Liver (tissue), 9 donors: Measurements from ENCODE around the gene TMTC1. TPM values are rescaled to one million over a fixed set of nuclear protein-coding genes. Genes with fewer than 3 reads are reported as not detected.
A peak's percentile ranks its signal among the peaks of the same experiment; 100 is the strongest.

Experiments used
- DNase-seq: peaks from one replicate; pipeline ENCODE4 v3.0.0-alpha.2; 2017; ENCODE audit warnings: low spot score
- H3K27ac ChIP-seq, 2 donors: one replicate each; pipeline ENCODE4 v1.7.0; 2013; ENCODE audit warnings: inconsistent platforms in 2 of 2, low read length in 2 of 2, control low read depth in 1 of 2, low read depth in 1 of 2, mild to moderate bottlenecking in 1 of 2
- H3K27me3 ChIP-seq, 4 donors: one replicate each; pipeline versions ENCODE4 v1.6.1 to v1.7.0; 2013; ENCODE audit warnings: low read length in 3 of 4, inconsistent platforms in 1 of 4, mild to moderate bottlenecking in 1 of 4, moderate library complexity in 1 of 4; ENCODE audit not compliant: control insufficient read depth in 4 of 4, insufficient read depth in 4 of 4
- H3K36me3 ChIP-seq, 4 donors: one replicate each; pipeline versions ENCODE4 v1.6.1 to v1.7.0; 2013; ENCODE audit warnings: low read length in 3 of 4, mild to moderate bottlenecking in 3 of 4, low read depth in 1 of 4, moderate library complexity in 1 of 4; ENCODE audit not compliant: control insufficient read depth in 4 of 4, insufficient read depth in 3 of 4
- H3K4me1 ChIP-seq, 4 donors: one replicate each; pipeline versions ENCODE4 v1.6.1 to v1.7.0; 2013; ENCODE audit warnings: low read length in 3 of 4, mild to moderate bottlenecking in 3 of 4, moderate library complexity in 1 of 4; ENCODE audit not compliant: control insufficient read depth in 4 of 4, insufficient read depth in 4 of 4
- H3K4me3 ChIP-seq, 3 donors: one replicate each; pipeline versions ENCODE4 v1.6.1 to v1.7.0; 2013; ENCODE audit warnings: low read length in 3 of 3, control low read depth in 1 of 3, low read depth in 1 of 3, mild to moderate bottlenecking in 1 of 3
- H3K9ac ChIP-seq, 2 donors: one replicate each; pipeline ENCODE4 v1.7.0; 2013; ENCODE audit warnings: low read length in 2 of 2, mild to moderate bottlenecking in 2 of 2, moderate library complexity in 2 of 2, control low read depth in 1 of 2, low read depth in 1 of 2
- H3K9me3 ChIP-seq, 4 donors: one replicate each; pipeline versions ENCODE4 v1.6.1 to v1.7.0; 2013; ENCODE audit warnings: low read length in 3 of 4; ENCODE audit not compliant: control insufficient read depth in 4 of 4
- EGR1 ChIP-seq, 2 donors: IDR thresholded peaks; 2 replicates each; pipeline ENCODE4 v1.6.1; 2016 to 2018; ENCODE audit warnings: antibody characterized with exemption in 2 of 2, low read depth in 2 of 2
- FOXA1 ChIP-seq: IDR thresholded peaks from 2 replicates; pipeline ENCODE4 v1.6.1; 2016; ENCODE audit warnings: antibody characterized with exemption
- FOXA2 ChIP-seq: IDR thresholded peaks from 2 replicates; pipeline ENCODE4 v1.6.1; 2016; ENCODE audit warnings: antibody characterized with exemption
- GABPA ChIP-seq, 2 donors: IDR thresholded peaks in 1 of 2; conservative IDR thresholded peaks in 1 of 2; 2 replicates each; pipeline ENCODE4 v1.6.1; 2016; ENCODE audit warnings: antibody characterized with exemption in 2 of 2, mild to moderate bottlenecking in 1 of 2, moderate library complexity in 1 of 2
- HNF4A ChIP-seq, 2 donors: conservative IDR thresholded peaks; 2 replicates each; pipeline ENCODE4 v1.6.1; 2016; ENCODE audit warnings: antibody characterized with exemption in 2 of 2, mild to moderate bottlenecking in 2 of 2
- HNF4G ChIP-seq: IDR thresholded peaks from 2 replicates; pipeline ENCODE4 v1.6.1; 2016; ENCODE audit warnings: antibody characterized with exemption
- JUND ChIP-seq, 2 donors: IDR thresholded peaks; 2 replicates each; pipeline ENCODE4 v1.6.1; 2016; ENCODE audit warnings: antibody characterized with exemption in 2 of 2
- NR2F2 ChIP-seq: IDR thresholded peaks from 2 replicates; pipeline ENCODE4 v1.6.1; 2016; ENCODE audit warnings: antibody characterized with exemption
- RAD21 ChIP-seq, 2 donors: IDR thresholded peaks; 2 replicates each; pipeline ENCODE4 v1.6.1; 2016; ENCODE audit warnings: antibody characterized with exemption in 2 of 2, mild to moderate bottlenecking in 2 of 2
- RXRA ChIP-seq, 2 donors: IDR thresholded peaks; 2 replicates each; pipeline ENCODE4 v1.6.1; 2017 to 2018; ENCODE audit warnings: antibody characterized with exemption in 2 of 2, mild to moderate bottlenecking in 1 of 2
- SP1 ChIP-seq: IDR thresholded peaks from 2 replicates; pipeline ENCODE4 v1.6.1; 2018; ENCODE audit warnings: antibody characterized with exemption, mild to moderate bottlenecking
- TAF1 ChIP-seq: conservative IDR thresholded peaks from 2 replicates; pipeline ENCODE4 v1.6.1; 2016; ENCODE audit warnings: antibody characterized with exemption, mild to moderate bottlenecking
- YY1 ChIP-seq: IDR thresholded peaks from 2 replicates; pipeline ENCODE4 v1.6.1; 2016; ENCODE audit warnings: antibody characterized with exemption, mild to moderate bottlenecking
- WGBS: extraction: QIAGEN DNeasy Blood & Tissue Kit; methylation state at CpG from one replicate; pipeline ENCODE4 v1.1.7; 2013; 5-methylcytosine and 5-hydroxymethylcytosine counted together
- polyA plus RNA-seq, 2 donors: library from polyadenylated mRNA; stranded (reverse) in 1 of 2; unstranded in 1 of 2; fragments of 200-250 nt in 1 of 2; fragments of >200 nt in 1 of 2; fragmentation: Nextera tagmentation in 1 of 2; extraction: Ambion mirVana in 1 of 2; gene quantifications; one replicate each; pipeline versions ENCODE4 v1.2.1 to v1.2.3, GENCODE V29; 2013 to 2015
- total RNA-seq, 2 donors: library from RNA; depleted of rRNA; stranded (reverse); fragments of >200 nt; gene quantifications; one replicate each; pipeline ENCODE4 v1.2.3, GENCODE V29; 2014
- TF ChIP-seq, protein P1 (sequence below): IDR thresholded peaks from 2 replicates; pipeline ENCODE4 v1.6.1; 2016; ENCODE audit warnings: antibody characterized with exemption
- TF ChIP-seq, protein P2 (sequence below): IDR thresholded peaks from 2 replicates; pipeline ENCODE4 v1.6.1; 2016; ENCODE audit warnings: antibody characterized with exemption
- TF ChIP-seq, protein P3 (sequence below): IDR thresholded peaks from 2 replicates; pipeline ENCODE4 v1.6.1; 2016; ENCODE audit warnings: antibody characterized with exemption, mild to moderate bottlenecking
- TF ChIP-seq, protein P4 (sequence below): fragments of 150-350 bp; IDR thresholded peaks from 2 replicates; pipeline ENCODE4 v1.5.1; 2017; ENCODE audit warnings: improper control_type of control experiment, low read depth, low read length; ENCODE audit not compliant: missing input control
- TF ChIP-seq, protein P5 (sequence below): IDR thresholded peaks from 2 replicates; pipeline ENCODE4 v1.6.1; 2016; ENCODE audit warnings: antibody characterized with exemption
- donor health status: healthy.
- donor health status: healthy.
- donor health status: healthy.
- donor health status: healthy.
- donor health status: healthy.

TMTC1 gene
- total and polyA plus RNA-seq, 4 donors, result 0.76 to 3.3 (median 2.1) TPM

DNA sequence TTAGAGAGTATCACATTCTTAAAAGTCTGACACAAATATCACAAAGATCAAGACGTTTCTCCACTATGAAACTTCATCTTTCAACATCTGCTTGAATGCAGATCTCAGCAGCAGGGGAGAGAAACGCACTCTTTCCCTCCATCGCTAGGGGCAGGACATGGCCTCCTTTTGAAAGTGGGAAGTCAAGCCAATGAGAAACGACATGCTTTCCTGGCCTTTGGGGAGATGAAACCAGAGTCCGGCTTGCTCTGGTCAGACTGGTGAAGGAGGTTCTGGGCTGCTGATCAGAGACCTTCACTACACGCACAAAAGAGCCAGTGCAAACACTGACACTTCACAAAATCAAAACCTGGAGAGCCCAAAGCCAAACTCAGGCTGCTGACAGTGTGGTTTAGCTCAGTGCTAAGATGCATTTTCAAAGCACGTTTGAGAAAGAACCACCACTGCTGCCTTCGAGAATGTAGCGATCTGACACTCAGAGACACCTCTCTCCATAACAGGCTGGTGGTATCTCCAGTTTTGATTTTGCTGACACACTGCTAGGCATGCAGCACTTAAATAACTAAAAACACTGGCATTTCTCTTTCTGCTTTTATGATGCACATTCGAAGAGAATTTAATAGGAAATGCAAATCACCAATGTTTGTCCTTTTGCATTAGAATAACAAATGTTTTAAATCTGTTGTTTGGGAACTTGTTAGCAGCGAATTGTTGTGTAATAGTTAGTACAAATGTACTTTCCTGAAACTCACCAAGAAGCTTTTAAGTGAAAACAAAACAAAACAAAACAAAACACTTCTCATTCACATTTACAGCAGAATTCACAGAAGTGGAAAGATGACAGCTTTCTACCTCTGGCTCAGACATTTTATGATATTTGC, 192.4 kb downstream of the TMTC1 start:
- no peak for DNase-seq

More for the DNA sequence above, 192.4 kb downstream of the TMTC1 start:
- no peaks in the 10 kb centered on the region for H3K36me3 ChIP-seq
- WGBS, result 28% methylated on average over 11 of the region's 11 CpGs
- H3K27ac ChIP-seq, result peak overlapping the region; percentile 57 to 64
- no peaks in the 10 kb centered on the region for H3K27me3 ChIP-seq
- no peaks in the 10 kb centered on the region for H3K9me3 ChIP-seq
- no peak overlapping the region for H3K9ac ChIP-seq
- no peak for TF ChIP-seq EGR1 (IDR thresholded peaks at IDR 0.05; ENCODE audit: low read depth in 2 of 2)
- no peak for TF ChIP-seq HNF4G
- peak; percentile 71 to 74 for TF ChIP-seq RAD21 (IDR thresholded peaks at IDR 0.05)
- TF ChIP-seq HNF4A (conservative IDR thresholded peaks at IDR 0.05), result peak; percentile 17 to 51
- peak; percentile 74 for TF ChIP-seq YY1
- TF ChIP-seq, protein P1, sequence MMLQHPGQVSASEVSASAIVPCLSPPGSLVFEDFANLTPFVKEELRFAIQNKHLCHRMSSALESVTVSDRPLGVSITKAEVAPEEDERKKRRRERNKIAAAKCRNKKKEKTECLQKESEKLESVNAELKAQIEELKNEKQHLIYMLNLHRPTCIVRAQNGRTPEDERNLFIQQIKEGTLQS, result no peak
- TF ChIP-seq, protein P2, sequence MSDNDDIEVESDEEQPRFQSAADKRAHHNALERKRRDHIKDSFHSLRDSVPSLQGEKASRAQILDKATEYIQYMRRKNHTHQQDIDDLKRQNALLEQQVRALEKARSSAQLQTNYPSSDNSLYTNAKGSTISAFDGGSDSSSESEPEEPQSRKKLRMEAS, result no peak
- peak in 1 of 2 donors; percentile 33 for TF ChIP-seq RXRA (IDR thresholded peaks at IDR 0.05)
- no peak for TF ChIP-seq TAF1
- no peak for TF ChIP-seq JUND (IDR thresholded peaks at IDR 0.05)
- TF ChIP-seq NR2F2, result no peak
- TF ChIP-seq FOXA1, result no peak
- TF ChIP-seq GABPA (IDR thresholded peaks at IDR 0.05 in 1 of 2, conservative IDR thresholded peaks at IDR 0.05 in 1 of 2), result no peak
- TF ChIP-seq, protein P3, sequence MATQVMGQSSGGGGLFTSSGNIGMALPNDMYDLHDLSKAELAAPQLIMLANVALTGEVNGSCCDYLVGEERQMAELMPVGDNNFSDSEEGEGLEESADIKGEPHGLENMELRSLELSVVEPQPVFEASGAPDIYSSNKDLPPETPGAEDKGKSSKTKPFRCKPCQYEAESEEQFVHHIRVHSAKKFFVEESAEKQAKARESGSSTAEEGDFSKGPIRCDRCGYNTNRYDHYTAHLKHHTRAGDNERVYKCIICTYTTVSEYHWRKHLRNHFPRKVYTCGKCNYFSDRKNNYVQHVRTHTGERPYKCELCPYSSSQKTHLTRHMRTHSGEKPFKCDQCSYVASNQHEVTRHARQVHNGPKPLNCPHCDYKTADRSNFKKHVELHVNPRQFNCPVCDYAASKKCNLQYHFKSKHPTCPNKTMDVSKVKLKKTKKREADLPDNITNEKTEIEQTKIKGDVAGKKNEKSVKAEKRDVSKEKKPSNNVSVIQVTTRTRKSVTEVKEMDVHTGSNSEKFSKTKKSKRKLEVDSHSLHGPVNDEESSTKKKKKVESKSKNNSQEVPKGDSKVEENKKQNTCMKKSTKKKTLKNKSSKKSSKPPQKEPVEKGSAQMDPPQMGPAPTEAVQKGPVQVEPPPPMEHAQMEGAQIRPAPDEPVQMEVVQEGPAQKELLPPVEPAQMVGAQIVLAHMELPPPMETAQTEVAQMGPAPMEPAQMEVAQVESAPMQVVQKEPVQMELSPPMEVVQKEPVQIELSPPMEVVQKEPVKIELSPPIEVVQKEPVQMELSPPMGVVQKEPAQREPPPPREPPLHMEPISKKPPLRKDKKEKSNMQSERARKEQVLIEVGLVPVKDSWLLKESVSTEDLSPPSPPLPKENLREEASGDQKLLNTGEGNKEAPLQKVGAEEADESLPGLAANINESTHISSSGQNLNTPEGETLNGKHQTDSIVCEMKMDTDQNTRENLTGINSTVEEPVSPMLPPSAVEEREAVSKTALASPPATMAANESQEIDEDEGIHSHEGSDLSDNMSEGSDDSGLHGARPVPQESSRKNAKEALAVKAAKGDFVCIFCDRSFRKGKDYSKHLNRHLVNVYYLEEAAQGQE, result peak; percentile 24
- TF ChIP-seq, protein P4, sequence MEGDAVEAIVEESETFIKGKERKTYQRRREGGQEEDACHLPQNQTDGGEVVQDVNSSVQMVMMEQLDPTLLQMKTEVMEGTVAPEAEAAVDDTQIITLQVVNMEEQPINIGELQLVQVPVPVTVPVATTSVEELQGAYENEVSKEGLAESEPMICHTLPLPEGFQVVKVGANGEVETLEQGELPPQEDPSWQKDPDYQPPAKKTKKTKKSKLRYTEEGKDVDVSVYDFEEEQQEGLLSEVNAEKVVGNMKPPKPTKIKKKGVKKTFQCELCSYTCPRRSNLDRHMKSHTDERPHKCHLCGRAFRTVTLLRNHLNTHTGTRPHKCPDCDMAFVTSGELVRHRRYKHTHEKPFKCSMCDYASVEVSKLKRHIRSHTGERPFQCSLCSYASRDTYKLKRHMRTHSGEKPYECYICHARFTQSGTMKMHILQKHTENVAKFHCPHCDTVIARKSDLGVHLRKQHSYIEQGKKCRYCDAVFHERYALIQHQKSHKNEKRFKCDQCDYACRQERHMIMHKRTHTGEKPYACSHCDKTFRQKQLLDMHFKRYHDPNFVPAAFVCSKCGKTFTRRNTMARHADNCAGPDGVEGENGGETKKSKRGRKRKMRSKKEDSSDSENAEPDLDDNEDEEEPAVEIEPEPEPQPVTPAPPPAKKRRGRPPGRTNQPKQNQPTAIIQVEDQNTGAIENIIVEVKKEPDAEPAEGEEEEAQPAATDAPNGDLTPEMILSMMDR, result peak; percentile 30
- TF ChIP-seq FOXA2, result no peak
- peak; percentile 22 for TF ChIP-seq SP1
- TF ChIP-seq, protein P5, sequence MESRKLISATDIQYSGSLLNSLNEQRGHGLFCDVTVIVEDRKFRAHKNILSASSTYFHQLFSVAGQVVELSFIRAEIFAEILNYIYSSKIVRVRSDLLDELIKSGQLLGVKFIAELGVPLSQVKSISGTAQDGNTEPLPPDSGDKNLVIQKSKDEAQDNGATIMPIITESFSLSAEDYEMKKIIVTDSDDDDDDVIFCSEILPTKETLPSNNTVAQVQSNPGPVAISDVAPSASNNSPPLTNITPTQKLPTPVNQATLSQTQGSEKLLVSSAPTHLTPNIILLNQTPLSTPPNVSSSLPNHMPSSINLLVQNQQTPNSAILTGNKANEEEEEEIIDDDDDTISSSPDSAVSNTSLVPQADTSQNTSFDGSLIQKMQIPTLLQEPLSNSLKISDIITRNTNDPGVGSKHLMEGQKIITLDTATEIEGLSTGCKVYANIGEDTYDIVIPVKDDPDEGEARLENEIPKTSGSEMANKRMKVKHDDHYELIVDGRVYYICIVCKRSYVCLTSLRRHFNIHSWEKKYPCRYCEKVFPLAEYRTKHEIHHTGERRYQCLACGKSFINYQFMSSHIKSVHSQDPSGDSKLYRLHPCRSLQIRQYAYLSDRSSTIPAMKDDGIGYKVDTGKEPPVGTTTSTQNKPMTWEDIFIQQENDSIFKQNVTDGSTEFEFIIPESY, result no peak
- peaks cover 7 to 40% (median 29%) of the 10 kb centered on the region in 4 donors for H3K4me1 ChIP-seq
- H3K4me3 ChIP-seq, result peak overlapping the region in 2 of 3 donors; percentile 7 to 40
